HG02571 (cell line): ENCODE results near the gene EXOG.

Source experiments
- ATAC-seq: cut with Tn5 transposase; IDR thresholded peaks from one replicate; pipeline ENCODE4 v1.9.1; 2021; ENCODE audit warnings: mild to moderate bottlenecking, moderate library complexity; ENCODE audit not compliant: unreplicated experiment

Gene EXOG

DNA sequence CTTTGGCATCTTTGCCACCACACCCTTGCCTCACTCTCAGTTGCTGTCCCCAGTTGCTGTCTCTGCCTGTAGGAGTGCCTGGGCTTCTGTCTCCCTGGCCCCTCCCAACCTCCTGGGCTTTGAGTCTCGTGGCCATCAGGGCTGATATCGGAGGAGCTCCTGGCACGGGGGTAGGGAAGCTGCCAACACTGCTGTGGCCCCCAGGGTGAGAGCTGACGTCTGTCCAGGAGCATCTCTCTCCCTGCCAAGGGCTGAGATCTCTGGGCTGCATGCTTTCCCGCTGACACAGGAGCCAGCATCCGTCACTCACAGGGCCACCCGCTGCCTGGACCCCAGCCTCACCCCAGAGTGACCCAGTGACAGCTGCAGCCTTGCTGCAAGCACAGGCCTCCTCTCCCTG lies 47.4 kb downstream of the EXOG start:
- no peak for ATAC-seq

DNA sequence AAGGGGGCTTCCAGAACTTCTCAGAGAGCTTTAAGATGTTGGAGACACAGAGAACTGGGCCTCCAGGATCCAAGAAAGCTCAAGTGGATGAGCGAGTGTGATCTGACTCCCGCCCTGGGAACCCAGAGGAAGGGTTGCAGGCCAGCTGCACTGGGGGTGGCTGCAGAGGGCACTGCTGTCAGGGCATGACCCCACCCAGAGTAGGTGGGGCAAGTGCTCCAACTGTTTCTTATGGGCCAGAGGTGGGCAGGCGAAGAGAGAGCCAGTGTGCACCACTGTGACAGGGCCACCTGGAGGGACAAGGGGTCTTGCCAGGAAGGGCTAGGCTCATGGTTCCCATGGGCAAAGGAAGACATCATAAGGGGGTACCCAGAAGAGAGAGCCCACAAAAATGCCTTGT lies 48.8 kb downstream of the EXOG start:
- ATAC-seq, result no peak

DNA sequence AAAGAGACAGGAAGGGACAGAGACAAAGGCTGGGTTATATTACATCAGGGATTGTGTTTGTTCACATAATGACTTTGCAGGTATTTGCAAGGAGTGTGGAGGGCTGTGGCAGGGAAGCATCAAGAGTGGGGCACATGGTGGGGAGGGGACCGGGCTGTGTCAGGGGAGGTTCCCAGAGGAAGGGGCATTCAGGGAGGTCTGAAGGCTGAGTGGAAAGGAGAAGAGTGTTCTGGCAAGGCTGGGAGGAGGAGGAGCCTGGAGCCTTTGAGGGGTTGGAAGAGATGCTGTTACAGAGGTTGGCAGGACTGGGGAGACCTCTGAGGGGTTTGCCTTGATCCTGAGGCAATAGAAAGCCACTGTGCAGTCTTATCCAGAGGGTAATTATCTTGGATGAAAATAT lies 49.4 kb downstream of the EXOG start:
- ATAC-seq, result no peak

DNA sequence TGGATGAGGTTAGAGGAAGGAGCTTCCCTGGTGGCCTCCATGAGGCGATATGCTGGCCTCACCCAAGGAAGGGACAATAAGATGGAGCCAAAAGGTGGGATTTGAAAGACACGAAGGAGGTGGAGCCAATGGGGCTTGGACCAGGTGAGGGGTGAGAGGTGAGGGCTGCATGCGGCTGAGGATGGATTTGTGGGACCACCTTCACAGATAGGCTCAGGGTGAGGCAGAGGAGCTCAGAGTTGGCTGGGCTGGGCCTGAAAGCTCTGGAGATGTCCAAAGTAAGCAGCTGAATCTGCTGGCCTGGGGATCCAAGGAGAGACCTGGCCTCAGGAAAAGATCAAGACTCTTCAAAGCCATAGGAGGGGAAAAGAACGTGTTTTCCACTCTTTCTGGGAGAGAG lies 49.8 kb downstream of the EXOG start:
- no peak for ATAC-seq

DNA sequence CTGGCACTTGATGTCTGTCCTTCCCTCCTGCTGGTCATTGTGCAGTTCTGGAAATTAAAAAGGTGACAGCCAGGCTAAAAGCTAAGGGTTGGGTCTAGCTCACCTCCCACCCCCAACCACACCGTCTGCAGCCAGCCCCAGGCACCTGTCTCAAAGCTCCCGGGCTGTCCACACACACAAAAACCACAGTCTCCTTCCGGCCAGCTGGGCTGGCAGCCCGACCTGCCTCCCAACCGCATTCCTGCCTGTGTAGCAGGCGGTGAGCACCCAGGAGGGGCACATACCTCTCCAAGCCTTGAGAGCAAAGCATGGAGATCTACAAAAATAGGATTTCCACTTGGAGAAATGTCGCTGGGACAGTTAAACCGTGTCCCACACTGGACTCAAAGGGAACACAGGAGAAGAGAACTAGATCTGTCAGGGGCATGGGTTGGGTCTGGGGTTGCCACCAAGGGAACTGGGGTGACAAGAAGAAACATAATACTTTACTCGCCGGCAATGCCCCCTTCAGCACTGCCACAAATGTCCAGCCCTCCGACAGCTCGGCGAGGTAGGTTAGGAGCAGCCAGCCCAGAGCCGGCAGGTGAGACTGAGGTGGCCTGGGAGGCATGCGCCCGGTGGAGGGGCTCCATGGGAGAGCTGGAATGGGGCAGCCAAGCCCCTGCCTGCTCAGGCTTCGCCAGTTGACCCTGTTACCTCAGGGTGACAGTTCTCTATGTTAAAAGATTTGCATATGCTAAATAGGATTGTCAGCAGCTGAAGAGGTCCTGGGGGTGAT lies 52.2 kb downstream of the EXOG start:
- no peak for ATAC-seq

DNA sequence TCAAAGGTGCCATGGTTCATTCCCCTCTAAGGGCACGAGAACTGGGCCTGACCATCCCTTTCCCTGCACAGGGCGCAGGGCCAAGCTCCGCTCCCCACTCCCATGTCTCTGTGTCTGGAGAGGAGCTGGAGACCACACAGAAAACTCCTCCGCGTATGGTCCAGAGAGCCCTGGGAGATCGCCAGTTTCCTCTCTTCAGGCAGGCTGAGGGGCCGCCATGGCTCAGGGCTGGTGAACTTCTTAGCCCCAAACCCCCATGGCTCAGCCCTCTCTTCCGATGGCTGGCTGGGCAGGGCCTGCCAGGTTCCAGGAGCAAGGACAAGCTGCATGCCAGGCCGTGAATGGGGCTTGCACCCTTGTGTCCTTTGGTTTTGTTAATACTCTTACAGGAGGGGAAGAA lies 52.9 kb downstream of the EXOG start:
- ATAC-seq, result no peak

DNA sequence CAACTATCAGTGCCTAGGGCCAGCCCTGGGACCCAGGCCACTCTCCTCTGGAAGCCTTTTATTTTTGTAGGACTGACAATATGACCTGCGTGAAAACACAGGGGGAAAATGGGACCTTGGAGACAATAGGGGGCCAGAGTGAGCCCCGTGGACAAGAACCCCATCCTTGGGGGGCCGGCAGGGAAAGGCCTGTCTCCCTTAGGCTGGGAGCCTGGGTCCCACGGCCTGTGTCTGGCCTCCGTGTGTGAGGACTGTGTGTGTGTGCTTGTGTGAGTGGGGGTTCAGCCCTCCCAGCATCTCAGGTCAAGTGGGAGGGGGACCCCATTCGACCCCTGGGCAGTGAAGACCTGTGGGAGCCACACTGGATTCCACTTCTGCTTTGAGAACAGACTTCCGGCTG lies 53.3 kb downstream of the EXOG start:
- no peak for ATAC-seq

DNA sequence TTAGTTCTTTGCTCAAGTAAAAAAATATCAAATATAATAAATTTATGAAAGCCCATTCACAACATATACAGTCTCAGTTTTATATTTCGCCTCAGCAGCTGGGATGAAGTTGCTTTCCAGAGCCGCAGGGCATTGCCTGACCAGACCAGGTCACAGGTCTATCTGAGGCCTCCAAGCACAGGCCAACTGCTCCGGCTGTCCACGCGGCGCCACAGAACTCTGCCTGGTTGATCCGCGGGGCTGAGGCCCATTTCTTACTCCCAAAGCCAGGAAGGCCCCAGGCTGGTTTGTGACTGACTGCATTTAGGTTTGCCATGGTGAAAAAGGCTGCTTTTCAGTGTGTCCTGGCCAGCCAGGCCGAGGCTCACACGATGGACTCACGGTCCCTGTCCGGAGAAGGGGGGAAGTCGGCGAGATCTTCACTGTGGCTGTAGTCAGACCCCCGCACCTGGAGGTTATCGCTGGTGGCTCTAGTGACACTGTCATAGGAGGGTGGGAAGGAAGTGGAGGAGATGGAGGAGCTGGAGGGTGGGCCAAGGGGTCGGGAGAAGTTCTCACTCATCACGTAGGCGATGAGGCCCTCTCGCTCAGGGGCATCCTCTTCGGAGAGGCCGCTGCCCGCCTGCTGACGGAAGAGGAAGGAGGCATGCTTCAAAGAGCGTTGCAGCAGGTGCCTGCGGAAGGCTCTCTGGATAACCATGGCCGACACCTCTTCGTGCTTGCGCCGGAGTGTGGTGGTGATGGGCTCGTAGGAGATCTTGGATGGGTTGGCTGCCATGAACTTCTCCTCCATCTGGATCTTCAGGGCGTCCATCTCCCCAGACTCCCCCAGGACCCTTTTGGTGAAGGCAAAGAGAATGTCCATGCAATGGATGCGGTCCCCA lies 54.1 kb downstream of the EXOG start:
- no peak for ATAC-seq

DNA sequence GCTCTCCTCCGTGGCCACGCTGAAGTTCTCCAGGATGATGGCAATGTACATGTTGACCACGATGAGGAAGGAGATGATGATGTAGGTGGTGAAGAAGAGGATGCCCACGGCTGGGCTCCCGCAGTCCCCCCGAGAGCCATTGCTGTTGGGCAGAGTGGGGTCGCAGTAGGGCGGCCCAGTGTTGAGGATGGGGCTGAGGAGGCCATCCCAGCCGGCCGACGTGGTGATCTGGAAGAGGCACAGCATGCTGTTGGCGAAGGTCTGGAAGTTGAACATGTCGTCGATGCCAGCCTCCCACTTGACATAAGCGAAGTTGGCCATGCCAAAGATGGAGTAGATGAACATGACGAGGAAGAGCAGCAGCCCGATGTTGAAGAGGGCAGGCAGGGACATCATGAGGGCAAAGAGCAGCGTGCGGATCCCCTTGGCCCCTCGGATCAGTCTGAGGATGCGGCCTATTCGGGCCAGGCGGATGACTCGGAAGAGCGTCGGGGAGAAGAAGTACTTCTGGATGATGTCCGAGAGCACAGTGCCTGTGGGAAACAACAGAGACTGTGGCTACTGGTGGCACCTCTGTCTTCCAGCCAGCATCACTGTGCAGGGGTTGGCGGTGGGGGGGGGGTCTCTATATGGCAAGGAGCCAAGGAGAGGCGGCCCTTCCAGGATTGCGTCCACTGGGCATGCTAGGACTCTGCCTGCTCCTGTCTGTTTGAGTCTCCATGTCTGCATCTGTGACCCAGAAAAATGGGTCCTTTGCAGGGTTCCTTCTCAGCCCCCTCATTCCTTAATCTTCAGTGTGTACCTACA lies 55.1 kb downstream of the EXOG start:
- ATAC-seq, result no peak

DNA sequence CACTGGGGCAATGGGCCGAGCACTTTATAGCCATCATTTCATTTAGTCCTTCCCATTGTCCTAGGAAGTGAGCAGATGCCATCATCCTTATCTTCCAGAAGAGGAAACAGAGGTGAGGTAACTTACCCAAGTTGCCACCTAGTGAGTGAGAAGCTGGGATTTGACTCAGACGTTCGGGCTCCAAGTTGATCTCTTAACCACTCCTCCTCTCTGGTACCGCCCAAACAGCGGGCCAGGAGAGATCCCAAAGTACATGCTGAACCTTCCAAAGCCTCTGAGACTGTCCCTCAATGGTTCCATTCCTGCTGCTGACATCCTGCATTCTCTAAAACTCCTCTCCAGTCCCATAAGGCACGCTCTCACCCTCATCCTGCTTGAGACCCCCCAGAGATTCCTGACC lies 56.2 kb downstream of the EXOG start:
- ATAC-seq, result no peak

DNA sequence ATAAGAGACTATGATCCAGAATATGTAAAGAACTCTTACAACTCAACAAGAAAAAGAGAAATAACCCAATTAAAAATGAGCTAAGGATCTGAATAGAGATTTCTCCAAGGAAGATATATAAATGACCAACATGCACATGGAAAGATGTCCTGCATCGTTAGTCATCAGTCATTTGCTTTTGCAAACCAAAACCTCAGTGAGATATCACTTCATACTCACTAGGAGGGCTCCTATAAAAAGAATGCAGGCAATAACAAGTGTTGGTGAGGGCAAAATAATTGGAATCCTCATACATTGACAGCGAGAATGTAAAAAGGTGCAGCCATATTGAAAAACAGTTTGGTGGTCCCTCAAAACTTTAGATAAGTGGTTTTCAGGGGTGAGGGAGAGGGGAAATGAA lies 56.9 kb downstream of the EXOG start:
- ATAC-seq, result no peak

DNA sequence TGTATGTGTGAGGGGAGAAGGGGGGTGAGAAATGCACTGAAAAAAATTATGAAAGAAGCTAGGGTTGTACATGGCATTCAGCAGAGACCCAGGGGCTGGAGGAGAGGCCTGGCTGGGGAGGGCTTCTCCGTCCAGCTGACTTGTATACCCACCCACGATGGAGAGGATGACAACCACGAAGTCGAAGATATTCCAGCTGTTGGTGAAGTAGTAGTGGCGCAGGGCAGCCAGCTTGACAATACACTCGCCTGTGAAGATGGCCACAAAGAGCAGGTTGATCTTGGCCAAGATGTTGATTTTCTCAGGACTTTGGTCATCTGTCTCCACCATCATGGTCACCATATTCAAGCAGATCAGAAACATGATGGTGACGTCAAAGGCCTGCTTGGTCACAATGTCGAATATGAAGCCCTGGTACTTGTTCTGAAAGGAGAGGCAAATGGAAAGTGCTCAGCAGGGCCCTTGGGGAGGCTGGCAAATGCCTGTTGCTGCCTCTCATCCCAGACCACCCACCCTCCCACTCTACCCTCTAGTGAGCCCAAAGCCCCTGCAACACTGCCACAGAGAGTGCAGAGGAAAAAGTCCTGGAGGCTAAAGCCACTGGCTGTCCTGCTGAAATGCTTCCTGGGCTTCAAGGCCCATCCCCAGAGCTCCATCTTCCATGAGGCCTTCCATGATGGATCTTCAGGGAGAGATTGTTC lies 58.1 kb downstream of the EXOG start:
- ATAC-seq, result no peak

DNA sequence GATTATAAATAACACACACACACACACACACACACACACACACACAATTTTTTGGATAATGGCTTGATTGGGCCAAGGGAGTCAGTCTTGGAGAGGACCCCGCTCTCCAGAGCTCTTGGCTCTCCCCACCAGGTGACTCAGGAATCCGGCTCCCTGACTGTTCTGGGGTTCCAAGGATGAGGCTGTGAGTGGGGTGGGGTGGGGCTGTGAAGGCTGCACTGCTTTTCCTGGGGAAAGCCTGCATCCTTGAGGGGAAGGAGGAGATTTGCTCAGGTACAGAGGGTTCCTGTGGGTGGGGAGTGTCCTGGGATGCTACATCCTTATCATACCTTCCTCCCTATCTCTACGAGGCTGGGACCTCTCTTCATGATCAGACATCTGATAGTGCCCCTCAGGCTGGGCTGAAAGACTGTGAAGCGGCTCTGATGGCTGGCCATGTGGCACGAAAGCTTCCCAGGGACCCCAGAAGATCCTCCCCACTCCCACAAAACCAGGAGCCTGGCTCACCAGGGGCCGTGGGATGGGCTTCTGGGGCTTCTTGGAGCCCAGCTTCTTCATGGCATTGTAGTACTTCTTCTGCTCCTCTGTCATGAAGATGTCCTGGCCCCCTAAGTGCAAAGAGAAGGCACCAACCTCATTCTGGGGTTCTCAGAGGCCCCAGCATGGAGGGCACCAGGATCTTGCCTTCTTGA lies 59.2 kb downstream of the EXOG start:
- no peak for ATAC-seq

DNA sequence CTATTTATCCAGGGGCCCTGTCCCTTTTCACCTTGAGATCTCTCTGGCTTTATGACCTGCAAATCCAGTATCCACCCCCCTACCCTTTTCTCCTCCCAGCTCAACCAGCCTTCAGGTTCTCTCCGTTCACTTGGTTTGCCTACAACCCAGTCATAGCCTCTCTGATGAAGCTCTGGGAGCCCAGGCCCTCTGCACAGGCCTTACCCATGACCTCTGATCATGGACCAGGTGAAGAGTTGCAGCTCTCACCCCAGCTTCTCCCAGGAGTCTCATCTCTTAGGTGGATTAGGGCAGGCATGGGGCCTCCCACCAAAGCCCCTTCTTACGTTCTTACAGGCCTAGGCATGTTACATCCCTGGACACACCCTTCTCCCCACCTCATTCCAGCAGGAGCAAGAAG lies 59.8 kb downstream of the EXOG start:
- no peak for ATAC-seq

DNA sequence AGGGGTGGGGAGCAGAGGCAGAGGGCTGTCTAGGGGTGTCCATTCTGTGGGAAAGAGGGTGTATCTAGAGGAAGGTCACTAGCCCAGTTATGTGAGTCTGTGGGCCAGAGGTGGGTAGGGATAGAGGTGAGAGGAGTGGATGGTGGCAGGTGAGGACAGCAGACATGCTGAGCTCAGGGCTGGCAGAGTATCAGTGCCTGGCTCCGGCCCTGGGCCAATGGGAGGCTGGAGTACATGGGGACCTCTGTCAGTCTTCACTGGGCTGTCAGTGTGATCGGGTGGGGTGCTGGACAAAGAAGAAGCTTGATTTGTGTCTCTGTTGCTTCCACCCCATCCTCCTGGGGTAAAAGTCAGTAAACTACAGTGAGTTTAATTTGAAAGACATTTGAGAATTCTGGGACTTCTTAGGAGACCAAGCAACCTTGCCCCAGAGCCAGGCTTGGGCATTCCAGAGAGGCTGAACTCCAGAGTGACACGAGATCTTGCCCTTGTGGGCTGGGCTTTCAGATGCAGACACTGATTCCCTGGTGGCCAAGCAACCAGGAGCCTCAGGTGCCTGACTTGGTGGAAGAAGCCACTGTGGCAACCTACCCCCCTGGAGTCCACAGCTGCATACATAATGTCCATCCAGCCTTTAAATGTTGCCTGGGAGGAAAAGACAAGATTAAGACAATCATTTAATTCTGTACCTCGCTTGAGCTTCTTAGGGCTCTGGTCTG lies 60.7 kb downstream of the EXOG start:
- no peak for ATAC-seq

DNA sequence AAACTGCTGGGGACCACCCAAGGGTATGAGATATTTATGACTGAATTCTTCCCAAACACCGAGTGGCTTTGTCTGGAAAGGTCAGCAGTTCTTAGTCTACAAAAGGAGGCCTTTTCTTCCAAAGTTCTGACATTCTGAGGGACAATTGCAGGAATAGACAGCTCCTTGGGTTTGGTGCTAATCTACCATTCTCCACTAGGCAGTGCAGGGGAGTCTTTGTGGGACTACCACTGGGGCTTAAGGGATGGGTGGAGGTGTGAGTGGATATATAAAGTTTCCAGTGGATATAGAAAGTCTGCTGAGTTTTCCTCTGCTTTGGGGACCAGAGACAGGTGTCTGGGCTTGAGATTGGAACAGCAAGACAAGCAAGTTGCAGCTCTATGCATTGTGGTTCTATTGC lies 62.7 kb downstream of the EXOG start:
- ATAC-seq, result no peak

DNA sequence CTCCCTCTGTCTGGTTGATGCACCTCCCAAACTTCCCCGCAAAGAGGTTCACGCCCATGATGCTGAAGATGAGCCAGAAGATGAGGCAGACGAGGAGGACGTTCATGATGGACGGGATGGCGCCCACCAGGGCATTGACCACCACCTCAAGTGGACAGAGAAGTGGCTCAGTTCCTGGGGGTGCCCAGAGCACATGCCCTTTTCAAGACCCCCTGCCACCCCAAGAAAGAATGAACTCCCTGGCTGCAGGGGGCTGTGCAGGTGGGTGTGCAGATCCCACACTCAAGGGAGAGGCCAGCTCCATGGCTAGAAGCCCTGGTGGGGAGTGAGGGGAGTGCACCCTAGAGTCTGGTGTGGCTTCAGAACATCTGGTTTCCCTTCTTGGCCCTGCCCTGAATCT lies 64.1 kb downstream of the EXOG start:
- ATAC-seq, result no peak

DNA sequence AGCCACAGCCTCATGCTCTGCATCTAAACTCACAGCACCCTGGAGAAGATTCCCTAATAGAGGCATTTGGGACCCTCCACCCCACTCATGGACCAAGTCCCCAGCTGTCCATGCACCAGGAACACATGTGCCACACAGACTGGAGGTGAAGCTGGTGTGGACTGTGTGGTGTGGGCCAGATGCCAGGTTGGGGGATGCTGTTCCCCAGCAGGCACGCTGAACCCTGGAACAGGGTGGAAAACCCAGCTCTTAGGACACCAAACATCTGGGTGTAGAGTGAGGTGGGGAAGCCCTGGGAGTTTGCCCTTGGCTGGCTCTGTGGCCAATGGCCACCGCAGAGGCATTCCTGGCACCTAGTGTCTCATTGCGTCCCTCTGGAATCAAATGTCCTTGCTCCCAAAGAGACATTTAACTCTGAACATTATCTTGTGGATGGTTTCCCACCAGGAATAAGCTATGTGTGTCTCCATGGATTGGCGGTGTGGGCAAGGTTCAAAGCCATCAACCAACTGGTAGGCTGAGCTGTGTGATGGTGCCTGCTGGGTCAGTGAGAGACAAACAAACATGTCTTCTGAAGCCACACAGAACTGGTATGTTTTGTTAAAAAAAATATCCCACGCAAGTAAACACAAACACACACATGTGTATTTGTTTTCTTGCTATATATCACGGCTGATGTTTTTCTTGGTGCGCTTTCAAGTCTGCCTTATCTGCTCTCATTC lies 65.0 kb downstream of the EXOG start:
- ATAC-seq, result no peak
